ENCODE measurements around the gene CEMIP.

Gene CEMIP

GRCh38 chr15:80912673-80913072, 133.5 kb downstream of the CEMIP start:
- H3K36me3 ChIP-seq (ENCODE audit: control insufficient read depth in 1 of 2, insufficient read depth in 2 of 2, low read length in 2 of 2), result peaks cover 0 to 7% of the 10 kb centered on the region in 2 donors
- H3K4me1 ChIP-seq (ENCODE audit: control insufficient read depth in 1 of 2, insufficient read depth in 2 of 2, low read length in 2 of 2), result no peaks in the 10 kb centered on the region
- H3K9me3 ChIP-seq (ENCODE audit: control insufficient read depth in 1 of 2, low read length in 2 of 2), result peaks cover 0 to 6% of the 10 kb centered on the region in 2 donors
- no peak overlapping the region for H3K9ac ChIP-seq (ENCODE audit: low read depth in 1 of 2, low read length in 2 of 2)
- H3K27me3 ChIP-seq (ENCODE audit: control insufficient read depth in 1 of 2, insufficient read depth in 2 of 2, low read length in 2 of 2), result no peaks in the 10 kb centered on the region
- H3K27ac ChIP-seq (ENCODE audit: low read depth, low read length), result no peak overlapping the region
- H3K4me3 ChIP-seq (ENCODE audit: low read depth in 1 of 2, low read length in 2 of 2), result no peak overlapping the region

- no peak overlapping the region for H3K27ac ChIP-seq (ENCODE audit: low read depth, low read length)
- H3K9ac ChIP-seq (ENCODE audit: low read depth in 1 of 2, low read length in 2 of 2), result no peak overlapping the region
- H3K4me3 ChIP-seq (ENCODE audit: low read depth in 1 of 2, low read length in 2 of 2), result no peak overlapping the region
- H3K4me1 ChIP-seq (ENCODE audit: control insufficient read depth in 1 of 2, insufficient read depth in 2 of 2, low read length in 2 of 2), result no peaks in the 10 kb centered on the region
- peaks cover 0 to 6% of the 10 kb centered on the region in 2 donors for H3K9me3 ChIP-seq (ENCODE audit: control insufficient read depth in 1 of 2, low read length in 2 of 2)
- H3K36me3 ChIP-seq (ENCODE audit: control insufficient read depth in 1 of 2, insufficient read depth in 2 of 2, low read length in 2 of 2), result peaks cover 0 to 5% of the 10 kb centered on the region in 2 donors
- no peaks in the 10 kb centered on the region for H3K27me3 ChIP-seq (ENCODE audit: control insufficient read depth in 1 of 2, insufficient read depth in 2 of 2, low read length in 2 of 2)
Observed at GRCh38 chr15:80913541-80913940, 134.4 kb downstream of the CEMIP start.

GRCh38 chr15:80915472-80915871, 136.3 kb downstream of the CEMIP start:
- Histone ChIP-seq H3K4me1 (ENCODE audit: control insufficient read depth in 1 of 2, insufficient read depth in 2 of 2, low read length in 2 of 2) (no peaks in the 10 kb centered on the region), H3K4me3 (ENCODE audit: low read depth in 1 of 2, low read length in 2 of 2) (no peak overlapping the region), H3K9ac (ENCODE audit: low read depth in 1 of 2, low read length in 2 of 2) (no peak overlapping the region), H3K27me3 (ENCODE audit: control insufficient read depth in 1 of 2, insufficient read depth in 2 of 2, low read length in 2 of 2) (no peaks in the 10 kb centered on the region), H3K27ac (ENCODE audit: low read depth, low read length) (no peak overlapping the region), H3K9me3 (ENCODE audit: control insufficient read depth in 1 of 2, low read length in 2 of 2) (no peaks in the 10 kb centered on the region), H3K36me3 (ENCODE audit: control insufficient read depth in 1 of 2, insufficient read depth in 2 of 2, low read length in 2 of 2) (peaks cover 0 to 4% of the 10 kb centered on the region in 2 donors)

GRCh38 chr15:80916056-80916455, 136.9 kb downstream of the CEMIP start:
- H3K27me3 ChIP-seq (ENCODE audit: control insufficient read depth in 1 of 2, insufficient read depth in 2 of 2, low read length in 2 of 2), result no peaks in the 10 kb centered on the region
- no peak overlapping the region for H3K9ac ChIP-seq (ENCODE audit: low read depth in 1 of 2, low read length in 2 of 2)
- peaks cover 0 to under 1% of the 10 kb centered on the region in 2 donors for H3K36me3 ChIP-seq (ENCODE audit: control insufficient read depth in 1 of 2, insufficient read depth in 2 of 2, low read length in 2 of 2)
- no peak overlapping the region for H3K27ac ChIP-seq (ENCODE audit: low read depth, low read length)
- no peaks in the 10 kb centered on the region for H3K9me3 ChIP-seq (ENCODE audit: control insufficient read depth in 1 of 2, low read length in 2 of 2)
- H3K4me3 ChIP-seq (ENCODE audit: low read depth in 1 of 2, low read length in 2 of 2), result no peak overlapping the region
- no peaks in the 10 kb centered on the region for H3K4me1 ChIP-seq (ENCODE audit: control insufficient read depth in 1 of 2, insufficient read depth in 2 of 2, low read length in 2 of 2)

GRCh38 chr15:80918196-80918783, 139.1 kb downstream of the CEMIP start:
- no peaks in the 10 kb centered on the region for H3K4me1 ChIP-seq (ENCODE audit: control insufficient read depth in 1 of 2, insufficient read depth in 2 of 2, low read length in 2 of 2)
- H3K4me3 ChIP-seq (ENCODE audit: low read depth in 1 of 2, low read length in 2 of 2), result no peak overlapping the region
- H3K27ac ChIP-seq (ENCODE audit: low read depth, low read length), result no peak overlapping the region
- no peak overlapping the region for H3K9ac ChIP-seq (ENCODE audit: low read depth in 1 of 2, low read length in 2 of 2)
- no peaks in the 10 kb centered on the region for H3K9me3 ChIP-seq (ENCODE audit: control insufficient read depth in 1 of 2, low read length in 2 of 2)
- no peaks in the 10 kb centered on the region for H3K27me3 ChIP-seq (ENCODE audit: control insufficient read depth in 1 of 2, insufficient read depth in 2 of 2, low read length in 2 of 2)
- H3K36me3 ChIP-seq (ENCODE audit: control insufficient read depth in 1 of 2, insufficient read depth in 2 of 2, low read length in 2 of 2), result no peaks in the 10 kb centered on the region

- Histone ChIP-seq H3K27ac (ENCODE audit: low read depth, low read length) (no peak overlapping the region), H3K9ac (ENCODE audit: low read depth in 1 of 2, low read length in 2 of 2) (no peak overlapping the region), H3K4me3 (ENCODE audit: low read depth in 1 of 2, low read length in 2 of 2) (no peak overlapping the region), H3K36me3 (ENCODE audit: control insufficient read depth in 1 of 2, insufficient read depth in 2 of 2, low read length in 2 of 2) (no peaks in the 10 kb centered on the region), H3K9me3 (ENCODE audit: control insufficient read depth in 1 of 2, low read length in 2 of 2) (no peaks in the 10 kb centered on the region), H3K4me1 (ENCODE audit: control insufficient read depth in 1 of 2, insufficient read depth in 2 of 2, low read length in 2 of 2) (no peaks in the 10 kb centered on the region), H3K27me3 (ENCODE audit: control insufficient read depth in 1 of 2, insufficient read depth in 2 of 2, low read length in 2 of 2) (no peaks in the 10 kb centered on the region)
Observed at GRCh38 chr15:80920271-80920699, 141.1 kb downstream of the CEMIP start.

GRCh38 chr15:80921736-80922410, 142.7 kb downstream of the CEMIP start:
- H3K9ac ChIP-seq (ENCODE audit: low read depth in 1 of 2, low read length in 2 of 2), result no peak overlapping the region
- H3K4me3 ChIP-seq (ENCODE audit: low read depth in 1 of 2, low read length in 2 of 2), result no peak overlapping the region
- H3K27me3 ChIP-seq (ENCODE audit: control insufficient read depth in 1 of 2, insufficient read depth in 2 of 2, low read length in 2 of 2), result no peaks in the 10 kb centered on the region
- H3K9me3 ChIP-seq (ENCODE audit: control insufficient read depth in 1 of 2, low read length in 2 of 2), result no peaks in the 10 kb centered on the region
- H3K27ac ChIP-seq (ENCODE audit: low read depth, low read length), result no peak overlapping the region
- no peaks in the 10 kb centered on the region for H3K36me3 ChIP-seq (ENCODE audit: control insufficient read depth in 1 of 2, insufficient read depth in 2 of 2, low read length in 2 of 2)
- H3K4me1 ChIP-seq (ENCODE audit: control insufficient read depth in 1 of 2, insufficient read depth in 2 of 2, low read length in 2 of 2), result no peaks in the 10 kb centered on the region

- no peaks in the 10 kb centered on the region for H3K36me3 ChIP-seq (ENCODE audit: control insufficient read depth in 1 of 2, insufficient read depth in 2 of 2, low read length in 2 of 2)
- H3K4me3 ChIP-seq (ENCODE audit: low read depth in 1 of 2, low read length in 2 of 2), result no peak overlapping the region
- H3K9ac ChIP-seq (ENCODE audit: low read depth in 1 of 2, low read length in 2 of 2), result no peak overlapping the region
- no peak overlapping the region for H3K27ac ChIP-seq (ENCODE audit: low read depth, low read length)
- H3K27me3 ChIP-seq (ENCODE audit: control insufficient read depth in 1 of 2, insufficient read depth in 2 of 2, low read length in 2 of 2), result no peaks in the 10 kb centered on the region
- no peaks in the 10 kb centered on the region for H3K4me1 ChIP-seq (ENCODE audit: control insufficient read depth in 1 of 2, insufficient read depth in 2 of 2, low read length in 2 of 2)
- H3K9me3 ChIP-seq (ENCODE audit: control insufficient read depth in 1 of 2, low read length in 2 of 2), result no peaks in the 10 kb centered on the region
Observed at GRCh38 chr15:80923668-80924067, 144.5 kb downstream of the CEMIP start.

GRCh38 chr15:80924278-80924677, 145.1 kb downstream of the CEMIP start:
- H3K9ac ChIP-seq (ENCODE audit: low read depth in 1 of 2, low read length in 2 of 2), result no peak overlapping the region
- no peak overlapping the region for H3K27ac ChIP-seq (ENCODE audit: low read depth, low read length)
- H3K4me3 ChIP-seq (ENCODE audit: low read depth in 1 of 2, low read length in 2 of 2), result no peak overlapping the region
- H3K36me3 ChIP-seq (ENCODE audit: control insufficient read depth in 1 of 2, insufficient read depth in 2 of 2, low read length in 2 of 2), result peaks cover 0 to 4% of the 10 kb centered on the region in 2 donors
- no peaks in the 10 kb centered on the region for H3K9me3 ChIP-seq (ENCODE audit: control insufficient read depth in 1 of 2, low read length in 2 of 2)
- H3K27me3 ChIP-seq (ENCODE audit: control insufficient read depth in 1 of 2, insufficient read depth in 2 of 2, low read length in 2 of 2), result no peaks in the 10 kb centered on the region
- no peaks in the 10 kb centered on the region for H3K4me1 ChIP-seq (ENCODE audit: control insufficient read depth in 1 of 2, insufficient read depth in 2 of 2, low read length in 2 of 2)

GRCh38 chr15:80925597-80926059, 146.5 kb downstream of the CEMIP start:
- Histone ChIP-seq H3K4me3 (ENCODE audit: low read depth in 1 of 2, low read length in 2 of 2) (no peak overlapping the region), H3K9ac (ENCODE audit: low read depth in 1 of 2, low read length in 2 of 2) (no peak overlapping the region), H3K4me1 (ENCODE audit: control insufficient read depth in 1 of 2, insufficient read depth in 2 of 2, low read length in 2 of 2) (no peaks in the 10 kb centered on the region), H3K27ac (ENCODE audit: low read depth, low read length) (no peak overlapping the region), H3K36me3 (ENCODE audit: control insufficient read depth in 1 of 2, insufficient read depth in 2 of 2, low read length in 2 of 2) (peaks cover 0 to 4% of the 10 kb centered on the region in 2 donors), H3K27me3 (ENCODE audit: control insufficient read depth in 1 of 2, insufficient read depth in 2 of 2, low read length in 2 of 2) (no peaks in the 10 kb centered on the region), H3K9me3 (ENCODE audit: control insufficient read depth in 1 of 2, low read length in 2 of 2) (no peaks in the 10 kb centered on the region)
